Fibroblast of pulmonary artery (primary cell): ENCODE data around the gene MGAT4A.

Experiments
- DNase-seq: peaks from one replicate; pipeline ENCODE4 v3.0.0-alpha.2; 2010; ENCODE audit warnings: low read depth
- H3K4me3 ChIP-seq: replicated peaks from 2 replicates; pipeline ENCODE4 v1.5.1; 2011; ENCODE audit warnings: low read depth, mild to moderate bottlenecking, control low read depth, low read length, moderate library complexity
- CTCF ChIP-seq: IDR thresholded peaks from 2 replicates; pipeline ENCODE4 v1.5.1; 2011; ENCODE audit warnings: mild to moderate bottlenecking, control low read depth, low read length, inconsistent platforms; ENCODE audit errors: missing control alignments

The MGAT4A gene

GRCh38 chr2:98615481-98615880 is 115.5 kb downstream of the MGAT4A start:
- DNase-seq = no peak
- TF ChIP-seq CTCF = peak; percentile 12
- H3K4me3 ChIP-seq = no peak overlapping the region

GRCh38 chr2:98614024-98614739 is 116.8 kb downstream of the MGAT4A start:
- DNase-seq = no peak
- no peak overlapping the region for H3K4me3 ChIP-seq
- TF ChIP-seq CTCF = no peak

GRCh38 chr2:98608962-98609604 is 121.8 kb downstream of the MGAT4A start:
- no peak for TF ChIP-seq CTCF
- peak; percentile 52 for DNase-seq
- H3K4me3 ChIP-seq = peak overlapping the region; percentile 79

GRCh38 chr2:98608116-98608961 is 122.6 kb downstream of the MGAT4A start, which contains the start of the genes COA5 and UNC50:
TSS of gene COA5 (minus strand) at chr2:98608512. CDS start at chr2:98608405, 107 bp downstream.
TSS of gene UNC50 (plus strand) at chr2:98608589. CDS start at chr2:98609760, 1,171 bp downstream.
- peak within 1 kb of the TSS; percentile 79 for H3K4me3 ChIP-seq
- peak; percentile 93 for DNase-seq
- no peak for TF ChIP-seq CTCF

GRCh38 chr2:98607741-98608115 is 123.2 kb downstream of the MGAT4A start:
- DNase-seq = peak; percentile 20
- peak overlapping the region; percentile 79 for H3K4me3 ChIP-seq
- no peak for TF ChIP-seq CTCF

GRCh38 chr2:98607104-98607503 is 123.8 kb downstream of the MGAT4A start:
- no peak for DNase-seq
- no peak for TF ChIP-seq CTCF
- peak overlapping the region; percentile 79 for H3K4me3 ChIP-seq
